HG02759 (cell line): ENCODE measurements around the gene STAB2.

ENCODE experiments used
- ATAC-seq: cut with Tn5 transposase; IDR thresholded peaks from one replicate; pipeline ENCODE4 v1.9.1; 2021; ENCODE audit warnings: mild to moderate bottlenecking, moderate library complexity; ENCODE audit not compliant: unreplicated experiment

Gene STAB2

GRCh38 chr12:103586132-103586531, 941 bp upstream of the STAB2 start:
- no peak for ATAC-seq

GRCh38 chr12:103588680-103589079, 1.6 kb downstream of the STAB2 start:
- no peak for ATAC-seq

- ATAC-seq, result no peak
Measured at GRCh38 chr12:103589517-103589916, 2.4 kb downstream of the STAB2 start.

GRCh38 chr12:103590271-103590670, 3.2 kb downstream of the STAB2 start:
- ATAC-seq, result no peak

GRCh38 chr12:103596981-103597380, 9.9 kb downstream of the STAB2 start:
- no peak for ATAC-seq

- ATAC-seq, result no peak
Measured at GRCh38 chr12:103599274-103599673, 12.2 kb downstream of the STAB2 start.

GRCh38 chr12:103600967-103601728, 14.1 kb downstream of the STAB2 start:
- no peak for ATAC-seq

- no peak for ATAC-seq
Measured at GRCh38 chr12:103620395-103620794, 33.3 kb downstream of the STAB2 start.

GRCh38 chr12:103623716-103624115, 36.6 kb downstream of the STAB2 start:
- no peak for ATAC-seq

- ATAC-seq, result no peak
Measured at GRCh38 chr12:103626498-103626897, 39.4 kb downstream of the STAB2 start.

- no peak for ATAC-seq
Measured at GRCh38 chr12:103627189-103627855, 40.2 kb downstream of the STAB2 start.

- peak; percentile 83 for ATAC-seq
Measured at GRCh38 chr12:103632554-103633216, 45.6 kb downstream of the STAB2 start.

GRCh38 chr12:103634732-103635131, 47.7 kb downstream of the STAB2 start:
- ATAC-seq, result no peak

GRCh38 chr12:103635419-103635818, 48.3 kb downstream of the STAB2 start:
- no peak for ATAC-seq

GRCh38 chr12:103637021-103637420, 49.9 kb downstream of the STAB2 start:
- no peak for ATAC-seq

GRCh38 chr12:103637429-103637828, 50.4 kb downstream of the STAB2 start:
- ATAC-seq, result no peak

- no peak for ATAC-seq
Measured at GRCh38 chr12:103639983-103640382, 52.9 kb downstream of the STAB2 start.

- no peak for ATAC-seq
Measured at GRCh38 chr12:103640410-103640809, 53.3 kb downstream of the STAB2 start.

- ATAC-seq, result no peak
Measured at GRCh38 chr12:103640831-103641230, 53.8 kb downstream of the STAB2 start.

GRCh38 chr12:103642240-103642864, 55.3 kb downstream of the STAB2 start:
- ATAC-seq, result no peak

GRCh38 chr12:103645202-103645601, 58.1 kb downstream of the STAB2 start:
- no peak for ATAC-seq
